ENCODE measurements around the gene STK10.

STK10 gene

DNA sequence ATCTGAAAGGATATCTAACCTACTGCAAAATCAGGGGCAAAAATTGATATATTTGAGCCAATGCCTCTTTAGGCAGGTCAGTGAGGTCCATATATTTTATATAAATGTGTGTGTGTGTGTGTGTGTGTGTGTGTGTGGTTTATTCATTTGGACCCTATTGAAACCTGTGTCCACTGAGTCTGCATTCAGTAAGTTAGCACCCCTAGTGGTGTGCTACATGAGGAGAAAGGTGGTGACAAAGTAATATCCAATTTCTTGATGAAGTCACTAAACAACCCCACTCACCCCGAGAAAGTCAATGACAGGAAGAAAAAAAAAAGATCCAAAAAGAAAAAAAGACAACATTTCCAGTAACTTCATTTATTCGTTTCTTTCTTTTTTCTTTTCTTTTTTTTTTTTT, 185.7 kb downstream of the STK10 start:
- TF ChIP-seq, protein P1, sequence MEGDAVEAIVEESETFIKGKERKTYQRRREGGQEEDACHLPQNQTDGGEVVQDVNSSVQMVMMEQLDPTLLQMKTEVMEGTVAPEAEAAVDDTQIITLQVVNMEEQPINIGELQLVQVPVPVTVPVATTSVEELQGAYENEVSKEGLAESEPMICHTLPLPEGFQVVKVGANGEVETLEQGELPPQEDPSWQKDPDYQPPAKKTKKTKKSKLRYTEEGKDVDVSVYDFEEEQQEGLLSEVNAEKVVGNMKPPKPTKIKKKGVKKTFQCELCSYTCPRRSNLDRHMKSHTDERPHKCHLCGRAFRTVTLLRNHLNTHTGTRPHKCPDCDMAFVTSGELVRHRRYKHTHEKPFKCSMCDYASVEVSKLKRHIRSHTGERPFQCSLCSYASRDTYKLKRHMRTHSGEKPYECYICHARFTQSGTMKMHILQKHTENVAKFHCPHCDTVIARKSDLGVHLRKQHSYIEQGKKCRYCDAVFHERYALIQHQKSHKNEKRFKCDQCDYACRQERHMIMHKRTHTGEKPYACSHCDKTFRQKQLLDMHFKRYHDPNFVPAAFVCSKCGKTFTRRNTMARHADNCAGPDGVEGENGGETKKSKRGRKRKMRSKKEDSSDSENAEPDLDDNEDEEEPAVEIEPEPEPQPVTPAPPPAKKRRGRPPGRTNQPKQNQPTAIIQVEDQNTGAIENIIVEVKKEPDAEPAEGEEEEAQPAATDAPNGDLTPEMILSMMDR (conservative IDR thresholded peaks at IDR 0.05; ENCODE audit: low read depth) = peak; percentile 46
- DNase-seq (ENCODE audit: low spot score) = no peak
- POLR2A ChIA-PET (ENCODE audit: low non-redundant PET) = no interaction called here
- no peak overlapping the region for H3K27ac ChIP-seq
- CTCF ChIA-PET = interaction anchor here (0.7 kb wide), 2 partner anchors 227 to 377 kb away, joined by 3 read pairs; no protein-coding TSS in a partner anchor

DNA sequence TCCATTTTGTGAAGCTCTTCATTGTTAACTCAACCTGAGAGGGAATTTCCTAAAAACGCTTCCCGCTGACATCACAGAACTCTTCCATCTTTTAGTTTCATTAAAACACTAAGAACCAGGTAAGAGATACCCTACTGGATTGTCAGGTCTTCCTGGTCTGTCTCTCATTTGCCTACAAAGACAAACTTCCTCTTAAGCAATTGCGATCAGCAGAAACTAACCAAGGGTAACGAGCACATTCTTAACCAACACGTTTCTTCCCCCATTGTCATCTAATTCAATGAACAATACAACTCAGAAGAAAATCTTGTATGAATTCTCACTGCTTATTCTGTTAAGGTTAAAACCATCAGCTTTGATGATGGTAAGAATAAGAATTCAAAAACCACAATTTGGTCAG, 188.1 kb downstream of the STK10 start:
- DNase-seq (ENCODE audit: low spot score) = no peak
- ChIA-PET POLR2A (ENCODE audit: low non-redundant PET) (no interaction called here), CTCF (no interaction called here)

DNA sequence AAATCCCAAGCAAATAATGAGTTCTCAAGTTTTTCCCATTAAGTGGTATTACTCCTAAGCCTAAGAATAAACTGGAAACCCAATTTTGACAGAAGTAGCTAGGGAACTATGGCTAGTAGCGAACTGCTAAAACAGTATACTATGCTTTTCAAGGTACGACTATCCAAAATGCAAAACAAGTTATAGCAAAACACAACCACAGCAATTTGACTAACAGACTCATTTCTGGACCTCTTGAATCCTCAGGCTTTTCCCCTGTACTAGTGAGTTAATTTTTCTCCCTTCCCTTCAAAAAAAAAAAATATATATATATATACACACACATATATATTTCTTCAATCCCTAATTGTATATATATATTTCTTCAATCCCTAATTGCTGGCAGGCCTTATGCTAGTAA, 188.9 kb downstream of the STK10 start:
- H3K27ac ChIP-seq = no peak overlapping the region
- TF ChIP-seq, protein P1 (conservative IDR thresholded peaks at IDR 0.05; ENCODE audit: low read depth) = no peak
- ChIA-PET CTCF (interaction anchor here (1.0 kb wide), 1 partner anchor 10 kb away, joined by 6 read pairs; no protein-coding TSS in a partner anchor), POLR2A (ENCODE audit: low non-redundant PET) (no interaction called here)
- no peak for DNase-seq (ENCODE audit: low spot score)

More for the DNA sequence above, 188.1 kb downstream of the STK10 start:
- TF ChIP-seq, protein P1 (conservative IDR thresholded peaks at IDR 0.05; ENCODE audit: low read depth) = no peak
- H3K27ac ChIP-seq = no peak overlapping the region

DNA sequence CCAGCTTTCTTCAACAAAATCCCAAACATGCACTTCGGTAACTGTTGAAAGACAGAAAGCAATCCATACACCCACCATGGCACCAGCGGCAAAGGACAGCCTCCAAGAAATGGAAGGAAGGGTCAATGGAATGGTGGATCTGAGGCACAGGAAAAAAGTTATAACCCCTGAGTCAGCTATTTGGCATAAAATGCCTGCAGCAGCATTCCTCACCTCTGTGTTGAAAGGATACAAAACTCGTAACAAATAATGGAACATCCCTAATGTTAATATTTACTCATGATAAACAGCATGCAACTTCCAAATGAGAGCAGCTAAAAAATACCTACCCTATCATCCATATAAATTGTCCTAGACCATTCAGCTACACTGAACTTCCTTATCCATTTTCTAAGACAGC, 191.0 kb downstream of the STK10 start:
- DNase-seq (ENCODE audit: low spot score) = no peak
- TF ChIP-seq, protein P1 (conservative IDR thresholded peaks at IDR 0.05; ENCODE audit: low read depth) = no peak
- CTCF ChIA-PET = interaction anchor here (0.6 to 1.6 kb wide), 4 partner anchors 85 to 286 kb away, joined by 3 to 6 read pairs (median 3); no protein-coding TSS in a partner anchor
- POLR2A ChIA-PET (ENCODE audit: low non-redundant PET) = no interaction called here
- no peak overlapping the region for H3K27ac ChIP-seq

DNA sequence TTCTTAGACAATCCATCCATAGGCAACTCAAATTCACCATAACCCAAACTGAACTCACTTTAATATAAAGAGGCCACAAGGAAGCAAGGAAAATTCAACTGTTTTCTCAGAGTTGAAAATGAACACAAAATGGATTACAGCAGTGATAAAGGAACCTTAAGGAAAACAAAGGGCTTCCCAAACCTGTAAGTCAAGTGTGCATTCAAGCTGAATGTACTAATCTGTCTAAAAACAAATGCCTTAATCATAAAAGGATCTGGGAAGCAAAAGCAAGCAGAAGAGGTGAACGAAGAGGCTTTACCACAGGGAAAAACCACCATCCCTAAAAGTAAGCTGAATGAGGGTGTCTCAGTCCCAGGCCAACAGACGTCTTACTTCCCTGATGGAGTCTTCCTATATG, 195.2 kb downstream of the STK10 start:
- DNase-seq (ENCODE audit: low spot score) = no peak
- CTCF ChIA-PET = interaction anchor here (0.6 to 0.7 kb wide), 2 partner anchors 15 to 372 kb away, joined by 3 to 5 read pairs; no protein-coding TSS in a partner anchor
- POLR2A ChIA-PET (ENCODE audit: low non-redundant PET) = no interaction called here
- TF ChIP-seq, protein P1 (conservative IDR thresholded peaks at IDR 0.05; ENCODE audit: low read depth) = no peak
- H3K27ac ChIP-seq = no peak overlapping the region

DNA sequence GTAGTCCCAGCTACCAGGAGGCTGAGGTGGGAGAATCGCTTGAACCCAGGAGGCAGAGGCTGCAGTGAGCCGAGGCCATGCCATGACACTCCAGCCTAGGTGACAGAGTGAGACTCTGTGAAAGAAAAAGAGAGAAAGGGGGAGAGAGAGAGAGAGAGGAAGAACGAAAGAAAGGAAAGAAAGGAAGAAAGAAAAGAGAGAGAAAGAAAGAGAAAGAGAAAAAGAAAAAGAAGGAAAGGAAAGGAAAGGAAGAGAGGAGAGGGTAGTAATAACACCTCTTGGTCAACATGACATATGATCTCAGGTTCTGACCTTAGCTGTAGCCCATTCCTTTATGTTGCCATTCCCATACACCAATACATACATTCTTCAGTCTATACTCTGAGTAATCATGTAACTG, 195.7 kb downstream of the STK10 start:
- POLR2A ChIA-PET (ENCODE audit: low non-redundant PET) = no interaction called here
- CTCF ChIA-PET = interaction anchor here (0.8 kb wide), 1 partner anchor 31 kb away, joined by 3 read pairs; no protein-coding TSS in a partner anchor
- no peak overlapping the region for H3K27ac ChIP-seq
- TF ChIP-seq, protein P1 (conservative IDR thresholded peaks at IDR 0.05; ENCODE audit: low read depth) = no peak
- DNase-seq (ENCODE audit: low spot score) = no peak
